ENCODE measurements around the gene SST. TPM values are rescaled to one million over a fixed set of nuclear protein-coding genes. Genes with fewer than 3 reads are reported as not detected.

The SST gene
- polyA plus RNA-seq, 1 donor from 2014 or later, result 9.7 TPM

DNA sequence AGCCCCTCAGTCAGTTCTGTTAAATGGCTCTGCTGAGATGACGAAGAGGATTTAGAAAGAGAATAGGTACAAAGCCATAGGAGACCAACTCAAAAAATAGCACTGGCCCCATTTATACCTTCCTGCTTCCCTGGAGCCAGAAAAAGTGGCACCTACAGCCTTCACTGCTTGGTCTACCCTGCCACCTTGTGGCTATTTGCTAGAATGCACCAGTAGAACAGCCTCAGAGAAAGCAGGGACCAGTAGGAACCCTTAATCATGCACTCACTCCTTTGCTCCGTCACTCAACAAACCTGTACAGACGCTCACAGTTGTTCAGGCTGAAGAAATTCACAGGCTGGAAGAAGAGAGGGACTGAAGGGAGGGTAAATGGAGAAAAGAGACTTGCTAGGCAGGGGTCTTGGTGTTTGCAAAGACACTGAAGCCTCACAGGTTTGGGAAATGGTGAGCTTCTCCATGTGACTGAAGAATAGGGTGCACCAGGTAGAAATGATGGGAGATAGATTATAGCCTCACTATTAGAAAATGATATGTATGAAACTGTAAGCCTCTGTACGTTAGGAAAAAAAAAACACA, 44.3 kb upstream of the SST start:
- no peaks in the 10 kb centered on the region for H3K27me3 ChIP-seq (ENCODE audit: insufficient read depth, low read depth, low read length)
- no peak overlapping the region for H2AFZ ChIP-seq (ENCODE audit: low read depth, low read length)
- H3K4me2 ChIP-seq (ENCODE audit: low read length), result no peak overlapping the region
- H3K27ac ChIP-seq (ENCODE audit: low read length), result no peak overlapping the region
- H3K79me2 ChIP-seq (replicated peaks; ENCODE audit: insufficient read depth, low read length), result no peaks in the 10 kb centered on the region
- no peaks in the 10 kb centered on the region for H3K36me3 ChIP-seq (ENCODE audit: insufficient read depth, low read length)
- H3F3A ChIP-seq (ENCODE audit: insufficient read depth, low read length, poor library complexity, severe bottlenecking), result no peaks in the 10 kb centered on the region
- TF ChIP-seq EZH2 (IDR thresholded peaks at IDR 0.05; ENCODE audit: borderline replicate concordance, insufficient read depth, low read length, poor library complexity, severe bottlenecking) (no peak), TAF1 (IDR thresholded peaks at IDR 0.05; ENCODE audit: low read depth) (no peak), RAD21 (conservative IDR thresholded peaks at IDR 0.05) (peak; percentile 96), SMC3 (conservative IDR thresholded peaks at IDR 0.05; ENCODE audit: poor library complexity) (peak; percentile 95), POLR2AphosphoS5 (IDR thresholded peaks at IDR 0.05) (no peak), EP300 (conservative IDR thresholded peaks at IDR 0.05; ENCODE audit: poor library complexity, severe bottlenecking) (no peak), MXI1 (conservative IDR thresholded peaks at IDR 0.05; ENCODE audit: poor library complexity, severe bottlenecking) (no peak), REST (IDR thresholded peaks at IDR 0.05; ENCODE audit: borderline replicate concordance) (no peak)
- TF ChIP-seq, protein P1, sequence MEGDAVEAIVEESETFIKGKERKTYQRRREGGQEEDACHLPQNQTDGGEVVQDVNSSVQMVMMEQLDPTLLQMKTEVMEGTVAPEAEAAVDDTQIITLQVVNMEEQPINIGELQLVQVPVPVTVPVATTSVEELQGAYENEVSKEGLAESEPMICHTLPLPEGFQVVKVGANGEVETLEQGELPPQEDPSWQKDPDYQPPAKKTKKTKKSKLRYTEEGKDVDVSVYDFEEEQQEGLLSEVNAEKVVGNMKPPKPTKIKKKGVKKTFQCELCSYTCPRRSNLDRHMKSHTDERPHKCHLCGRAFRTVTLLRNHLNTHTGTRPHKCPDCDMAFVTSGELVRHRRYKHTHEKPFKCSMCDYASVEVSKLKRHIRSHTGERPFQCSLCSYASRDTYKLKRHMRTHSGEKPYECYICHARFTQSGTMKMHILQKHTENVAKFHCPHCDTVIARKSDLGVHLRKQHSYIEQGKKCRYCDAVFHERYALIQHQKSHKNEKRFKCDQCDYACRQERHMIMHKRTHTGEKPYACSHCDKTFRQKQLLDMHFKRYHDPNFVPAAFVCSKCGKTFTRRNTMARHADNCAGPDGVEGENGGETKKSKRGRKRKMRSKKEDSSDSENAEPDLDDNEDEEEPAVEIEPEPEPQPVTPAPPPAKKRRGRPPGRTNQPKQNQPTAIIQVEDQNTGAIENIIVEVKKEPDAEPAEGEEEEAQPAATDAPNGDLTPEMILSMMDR (IDR thresholded peaks at IDR 0.05; ENCODE audit: poor library complexity, severe bottlenecking), result peak; percentile 95
- no peak overlapping the region for H3K9ac ChIP-seq (ENCODE audit: low read length)
- no peaks in the 10 kb centered on the region for H4K20me1 ChIP-seq (ENCODE audit: insufficient read depth)
- no peaks in the 10 kb centered on the region for H3K9me3 ChIP-seq (ENCODE audit: low read length)
- no peak overlapping the region for H3K4me3 ChIP-seq (ENCODE audit: low read length)
- no peaks in the 10 kb centered on the region for H3K9me2 ChIP-seq (ENCODE audit: insufficient read depth, low read length)

- Histone ChIP-seq H4K20me1 (ENCODE audit: insufficient read depth) (no peaks in the 10 kb centered on the region), H3K79me2 (replicated peaks; ENCODE audit: insufficient read depth, low read length) (no peaks in the 10 kb centered on the region), H3F3A (ENCODE audit: insufficient read depth, low read length, poor library complexity, severe bottlenecking) (no peaks in the 10 kb centered on the region), H3K9me2 (ENCODE audit: insufficient read depth, low read length) (no peaks in the 10 kb centered on the region), H3K36me3 (ENCODE audit: insufficient read depth, low read length) (no peaks in the 10 kb centered on the region), H2AFZ (ENCODE audit: low read depth, low read length) (no peak overlapping the region), H3K27me3 (ENCODE audit: insufficient read depth, low read depth, low read length) (no peaks in the 10 kb centered on the region), H3K27ac (ENCODE audit: low read length) (no peak overlapping the region), H3K9ac (ENCODE audit: low read length) (no peak overlapping the region), H3K4me2 (ENCODE audit: low read length) (no peak overlapping the region), H3K9me3 (ENCODE audit: low read length) (no peaks in the 10 kb centered on the region), H3K4me3 (ENCODE audit: low read length) (no peak overlapping the region)
- TF ChIP-seq RAD21 (conservative IDR thresholded peaks at IDR 0.05), result no peak
- no peak for TF ChIP-seq EP300 (conservative IDR thresholded peaks at IDR 0.05; ENCODE audit: poor library complexity, severe bottlenecking)
- TF ChIP-seq POLR2AphosphoS5 (IDR thresholded peaks at IDR 0.05), result no peak
- no peak for TF ChIP-seq MXI1 (conservative IDR thresholded peaks at IDR 0.05; ENCODE audit: poor library complexity, severe bottlenecking)
- no peak for TF ChIP-seq SMC3 (conservative IDR thresholded peaks at IDR 0.05; ENCODE audit: poor library complexity)
- TF ChIP-seq TAF1 (IDR thresholded peaks at IDR 0.05; ENCODE audit: low read depth), result no peak
- no peak for TF ChIP-seq REST (IDR thresholded peaks at IDR 0.05; ENCODE audit: borderline replicate concordance)
- no peak for TF ChIP-seq EZH2 (IDR thresholded peaks at IDR 0.05; ENCODE audit: borderline replicate concordance, insufficient read depth, low read length, poor library complexity, severe bottlenecking)
- TF ChIP-seq, protein P1 (IDR thresholded peaks at IDR 0.05; ENCODE audit: poor library complexity, severe bottlenecking), result no peak
Measured at GRCh38 chr3:187713504-187713903, 43.3 kb upstream of the SST start.

All from neural cell (in vitro differentiated cells).